Panc1 (cell line): ENCODE measurements around the gene TNNI3K.

ENCODE experiments used
- POLR2AphosphoS5 ChIP-seq: IDR thresholded peaks from 2 replicates; pipeline ENCODE4 v1.6.1; 2012; ENCODE audit warnings: mild to moderate bottlenecking, low read depth, low read length, moderate library complexity
- TCF7L2 ChIP-seq: IDR thresholded peaks from 2 replicates; pipeline ENCODE4 v1.6.1; 2011; ENCODE audit warnings: mild to moderate bottlenecking, low read depth, low read length, inconsistent platforms
- TF ChIP-seq, protein P1 (sequence below): fragments of 450-650 bp; IDR thresholded peaks from 2 replicates; pipeline ENCODE4 v1.5.1; 2017; ENCODE audit warnings: mild to moderate bottlenecking
- TF ChIP-seq, protein P2 (sequence below), 2 experiments: IDR thresholded peaks; 2 replicates each; pipeline ENCODE4 v1.6.1; 2011 to 2012; ENCODE audit warnings: low read depth in 2 of 2, control low read depth in 1 of 2, low read length in 1 of 2, mild to moderate bottlenecking in 1 of 2, moderate library complexity in 1 of 2; ENCODE audit not compliant: insufficient read depth in 1 of 2

DNA sequence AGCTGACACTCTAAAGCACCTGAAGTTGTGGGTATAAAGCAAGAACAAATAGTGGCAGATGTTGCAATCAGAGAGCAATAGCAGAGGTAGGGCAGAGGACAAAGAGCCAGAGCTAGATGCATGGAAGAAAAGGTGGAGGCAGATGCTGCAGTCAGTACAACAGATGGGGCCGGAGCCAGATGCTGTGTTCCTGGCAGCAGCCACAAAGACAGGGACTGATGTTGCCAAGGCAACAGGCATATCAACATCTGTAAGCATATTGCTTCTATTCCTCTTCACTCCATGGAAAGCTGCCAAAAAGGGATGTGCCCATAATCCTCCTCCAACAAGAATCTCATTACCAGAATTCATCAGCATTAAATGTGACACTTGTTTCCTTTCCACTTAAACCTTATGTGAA lies 108.0 kb downstream of the TNNI3K start:
- TF ChIP-seq, protein P1, sequence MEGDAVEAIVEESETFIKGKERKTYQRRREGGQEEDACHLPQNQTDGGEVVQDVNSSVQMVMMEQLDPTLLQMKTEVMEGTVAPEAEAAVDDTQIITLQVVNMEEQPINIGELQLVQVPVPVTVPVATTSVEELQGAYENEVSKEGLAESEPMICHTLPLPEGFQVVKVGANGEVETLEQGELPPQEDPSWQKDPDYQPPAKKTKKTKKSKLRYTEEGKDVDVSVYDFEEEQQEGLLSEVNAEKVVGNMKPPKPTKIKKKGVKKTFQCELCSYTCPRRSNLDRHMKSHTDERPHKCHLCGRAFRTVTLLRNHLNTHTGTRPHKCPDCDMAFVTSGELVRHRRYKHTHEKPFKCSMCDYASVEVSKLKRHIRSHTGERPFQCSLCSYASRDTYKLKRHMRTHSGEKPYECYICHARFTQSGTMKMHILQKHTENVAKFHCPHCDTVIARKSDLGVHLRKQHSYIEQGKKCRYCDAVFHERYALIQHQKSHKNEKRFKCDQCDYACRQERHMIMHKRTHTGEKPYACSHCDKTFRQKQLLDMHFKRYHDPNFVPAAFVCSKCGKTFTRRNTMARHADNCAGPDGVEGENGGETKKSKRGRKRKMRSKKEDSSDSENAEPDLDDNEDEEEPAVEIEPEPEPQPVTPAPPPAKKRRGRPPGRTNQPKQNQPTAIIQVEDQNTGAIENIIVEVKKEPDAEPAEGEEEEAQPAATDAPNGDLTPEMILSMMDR, result no peak
- TF ChIP-seq POLR2AphosphoS5, result no peak
- TF ChIP-seq, protein P2, sequence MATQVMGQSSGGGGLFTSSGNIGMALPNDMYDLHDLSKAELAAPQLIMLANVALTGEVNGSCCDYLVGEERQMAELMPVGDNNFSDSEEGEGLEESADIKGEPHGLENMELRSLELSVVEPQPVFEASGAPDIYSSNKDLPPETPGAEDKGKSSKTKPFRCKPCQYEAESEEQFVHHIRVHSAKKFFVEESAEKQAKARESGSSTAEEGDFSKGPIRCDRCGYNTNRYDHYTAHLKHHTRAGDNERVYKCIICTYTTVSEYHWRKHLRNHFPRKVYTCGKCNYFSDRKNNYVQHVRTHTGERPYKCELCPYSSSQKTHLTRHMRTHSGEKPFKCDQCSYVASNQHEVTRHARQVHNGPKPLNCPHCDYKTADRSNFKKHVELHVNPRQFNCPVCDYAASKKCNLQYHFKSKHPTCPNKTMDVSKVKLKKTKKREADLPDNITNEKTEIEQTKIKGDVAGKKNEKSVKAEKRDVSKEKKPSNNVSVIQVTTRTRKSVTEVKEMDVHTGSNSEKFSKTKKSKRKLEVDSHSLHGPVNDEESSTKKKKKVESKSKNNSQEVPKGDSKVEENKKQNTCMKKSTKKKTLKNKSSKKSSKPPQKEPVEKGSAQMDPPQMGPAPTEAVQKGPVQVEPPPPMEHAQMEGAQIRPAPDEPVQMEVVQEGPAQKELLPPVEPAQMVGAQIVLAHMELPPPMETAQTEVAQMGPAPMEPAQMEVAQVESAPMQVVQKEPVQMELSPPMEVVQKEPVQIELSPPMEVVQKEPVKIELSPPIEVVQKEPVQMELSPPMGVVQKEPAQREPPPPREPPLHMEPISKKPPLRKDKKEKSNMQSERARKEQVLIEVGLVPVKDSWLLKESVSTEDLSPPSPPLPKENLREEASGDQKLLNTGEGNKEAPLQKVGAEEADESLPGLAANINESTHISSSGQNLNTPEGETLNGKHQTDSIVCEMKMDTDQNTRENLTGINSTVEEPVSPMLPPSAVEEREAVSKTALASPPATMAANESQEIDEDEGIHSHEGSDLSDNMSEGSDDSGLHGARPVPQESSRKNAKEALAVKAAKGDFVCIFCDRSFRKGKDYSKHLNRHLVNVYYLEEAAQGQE (IDR thresholded peaks at IDR 0.05; ENCODE audit: insufficient read depth in 1 of 2, low read depth in 2 of 2, low read length in 1 of 2), result no peak
- no peak for TF ChIP-seq TCF7L2
